SKM-1 treated with dmso at 0.1 percent for 144 hours (cell line): ENCODE results near the gene OR8G5.
A peak's percentile ranks its signal among the peaks of the same experiment; 100 is the strongest.
"Not testable (repeated sequence)": the region's sequence is repeated elsewhere in the genome, so short reads cannot be mapped to it uniquely, and the experiment has no call there.

Source experiments
- DNase-seq: peaks from one replicate; lab custom pipeline; 2025; ENCODE audit not compliant: unreplicated experiment; lab: John Stamatoyannopoulos, UW

OR8G5 gene, protein sequence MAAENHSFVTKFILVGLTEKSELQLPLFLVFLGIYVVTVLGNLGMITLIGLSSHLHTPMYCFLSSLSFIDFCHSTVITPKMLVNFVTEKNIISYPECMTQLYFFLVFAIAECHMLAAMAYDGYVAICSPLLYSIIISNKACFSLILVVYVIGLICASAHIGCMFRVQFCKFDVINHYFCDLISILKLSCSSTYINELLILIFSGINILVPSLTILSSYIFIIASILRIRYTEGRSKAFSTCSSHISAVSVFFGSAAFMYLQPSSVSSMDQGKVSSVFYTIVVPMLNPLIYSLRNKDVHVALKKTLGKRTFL

DNA sequence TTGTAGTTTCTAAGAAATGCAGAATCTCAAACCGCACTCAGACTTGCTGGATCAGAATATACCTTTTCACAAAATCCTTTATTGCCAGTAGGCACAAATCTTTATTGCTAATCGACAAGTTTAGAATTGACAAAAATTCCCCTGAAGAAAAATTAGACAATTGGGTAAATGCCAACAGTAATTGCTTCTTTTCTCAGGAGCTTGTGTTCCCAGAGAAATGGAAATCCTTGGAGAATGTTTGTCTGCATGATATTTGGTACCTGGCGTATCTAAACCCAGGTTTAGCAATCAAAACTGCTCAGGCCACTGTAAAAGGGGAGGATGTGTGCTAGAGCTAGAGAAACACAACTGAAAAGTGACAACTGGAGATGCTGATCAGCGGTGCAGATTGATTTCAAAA, at the start of gene OR8G5:
Gene OR8G5 (plus strand): TSS at position 301 of the 400 bp plus-strand sequence. CDS start 8,556 bp downstream, outside the sequence.
- no peak for DNase-seq

DNA sequence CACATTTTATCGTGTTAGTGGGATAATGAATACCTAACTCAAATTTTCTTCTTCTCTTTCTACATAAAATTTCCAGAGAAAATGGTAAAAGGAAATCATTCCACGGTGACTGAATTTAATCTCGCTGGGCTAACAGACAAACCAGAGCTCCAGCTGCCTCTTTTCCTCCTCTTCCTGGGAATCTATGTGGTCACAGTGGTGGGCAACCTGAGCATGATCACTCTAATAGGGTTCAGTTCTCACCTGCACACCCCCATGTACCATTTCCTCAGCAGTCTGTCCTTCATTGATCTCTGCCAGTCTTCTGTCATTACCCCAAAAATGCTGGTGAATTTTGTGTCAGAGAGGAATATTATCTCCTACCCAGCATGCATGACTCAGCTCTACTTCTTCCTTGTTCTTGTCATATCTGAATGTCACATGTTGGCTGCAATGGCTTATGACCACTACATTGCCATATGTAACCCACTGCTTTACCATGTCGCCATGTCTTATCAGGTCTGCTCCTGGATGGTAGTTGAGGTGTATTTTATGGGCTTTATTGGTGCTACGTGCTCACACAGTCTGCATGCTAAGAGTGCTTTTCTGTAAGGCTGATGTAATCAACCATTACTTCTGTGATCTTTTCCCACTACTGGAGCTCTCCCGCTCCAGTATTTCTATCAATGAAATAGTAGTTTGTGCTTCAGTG, 48.9 kb upstream of the OR8G5 start:
- no peak for DNase-seq

DNA sequence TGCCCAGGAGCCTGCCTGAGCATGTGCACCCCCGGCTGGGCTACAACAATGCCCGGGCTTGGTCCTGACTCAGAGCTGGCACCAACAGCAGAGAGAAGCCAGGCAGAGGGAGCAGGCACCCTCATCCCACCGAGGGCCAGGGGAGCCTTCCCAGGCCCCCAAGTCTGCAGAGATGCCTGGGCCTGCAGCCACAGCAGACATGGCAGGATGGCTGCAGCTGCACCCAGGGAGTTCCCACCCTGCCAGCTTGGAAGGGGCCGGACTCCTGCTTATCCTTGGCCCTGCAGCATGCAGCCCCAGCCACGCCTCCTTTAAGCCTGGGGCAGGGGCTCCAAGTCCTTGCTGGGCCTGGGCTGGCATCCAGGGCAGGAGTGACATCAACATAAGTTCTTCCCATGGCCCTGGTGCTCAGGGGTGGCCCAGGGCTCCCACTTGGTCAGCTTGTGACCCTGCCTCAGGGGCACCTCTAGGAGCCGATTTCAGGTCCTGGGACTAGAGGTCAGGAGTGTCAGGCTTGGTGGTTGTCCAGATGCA, 46.3 kb upstream of the OR8G5 start:
- no peak for DNase-seq

DNA sequence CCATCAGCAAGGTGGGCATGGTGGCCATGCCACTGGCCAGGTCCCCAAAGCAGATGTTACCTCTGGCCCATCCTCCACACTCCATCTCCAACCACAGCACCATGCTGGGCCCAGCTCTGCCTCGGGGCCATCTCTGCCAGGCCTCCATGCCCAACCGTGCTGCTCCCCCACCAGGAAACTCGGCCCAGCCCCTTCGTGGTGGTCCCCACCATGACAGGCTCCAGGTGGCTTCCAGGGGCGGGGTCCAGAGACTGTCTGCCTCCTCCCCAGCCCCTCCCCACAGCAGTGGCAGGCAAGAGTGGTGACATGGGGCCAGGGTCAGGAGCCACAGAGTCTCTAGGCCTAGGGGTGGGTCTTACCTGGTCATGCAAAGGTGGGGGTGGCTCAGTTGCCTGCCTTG, 45.8 kb upstream of the OR8G5 start:
- no peak for DNase-seq

DNA sequence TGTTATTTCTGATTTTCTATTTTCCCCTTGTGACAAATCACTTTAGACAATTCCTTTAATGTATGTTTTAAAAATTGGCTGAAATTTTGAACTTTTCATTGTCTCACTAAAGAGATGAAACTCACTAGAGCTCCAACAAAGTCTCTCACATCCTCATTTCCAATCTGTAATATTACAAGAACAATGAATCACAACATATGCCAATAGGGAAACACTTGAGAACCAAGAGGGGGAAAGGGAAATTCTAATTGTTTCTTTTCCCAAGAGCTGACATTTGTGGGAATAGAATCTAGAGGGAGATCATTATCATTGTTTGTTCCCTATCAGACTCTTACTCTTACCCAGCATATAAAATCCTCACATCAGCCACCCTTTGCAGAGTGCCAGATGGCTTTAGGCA, 44.9 kb upstream of the OR8G5 start:
- no peak for DNase-seq

DNA sequence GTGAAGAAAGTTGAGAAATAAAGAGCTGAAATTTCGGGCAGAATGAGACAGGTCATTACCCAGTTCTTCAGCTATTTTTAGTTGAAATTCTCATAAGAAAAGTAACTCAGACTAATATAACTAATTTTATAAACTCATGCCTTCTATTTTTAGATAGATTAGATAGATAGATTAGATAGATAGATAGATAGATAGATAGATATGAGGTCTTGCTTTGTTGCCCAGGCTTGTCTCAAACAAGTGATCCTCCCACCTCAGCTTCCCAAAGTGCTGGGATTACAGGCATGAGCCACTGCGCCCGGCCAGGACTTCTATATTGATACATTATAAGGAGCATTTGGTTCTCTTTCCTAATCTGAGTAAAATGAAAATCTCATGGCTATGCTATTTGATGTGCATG, 42.1 kb upstream of the OR8G5 start:
- no peak for DNase-seq

DNA sequence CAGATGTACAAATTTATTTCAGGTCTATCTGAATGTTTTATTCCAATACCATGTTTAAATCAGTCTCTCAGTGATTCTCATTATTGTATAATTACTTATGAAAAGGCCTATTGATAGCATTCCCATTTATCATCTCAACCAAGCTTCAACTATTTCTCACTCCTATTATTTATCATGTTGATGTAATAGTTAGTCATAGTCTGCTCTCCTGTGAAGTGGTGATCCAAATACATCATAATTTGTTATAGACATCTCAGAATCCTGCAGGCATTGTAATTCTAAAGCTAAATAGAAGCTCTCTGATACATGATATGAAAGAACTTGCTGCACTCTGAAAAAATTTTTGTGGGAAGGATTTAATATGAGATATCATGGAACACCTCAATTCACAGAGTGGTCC, 37.0 kb upstream of the OR8G5 start:
- no peak for DNase-seq

DNA sequence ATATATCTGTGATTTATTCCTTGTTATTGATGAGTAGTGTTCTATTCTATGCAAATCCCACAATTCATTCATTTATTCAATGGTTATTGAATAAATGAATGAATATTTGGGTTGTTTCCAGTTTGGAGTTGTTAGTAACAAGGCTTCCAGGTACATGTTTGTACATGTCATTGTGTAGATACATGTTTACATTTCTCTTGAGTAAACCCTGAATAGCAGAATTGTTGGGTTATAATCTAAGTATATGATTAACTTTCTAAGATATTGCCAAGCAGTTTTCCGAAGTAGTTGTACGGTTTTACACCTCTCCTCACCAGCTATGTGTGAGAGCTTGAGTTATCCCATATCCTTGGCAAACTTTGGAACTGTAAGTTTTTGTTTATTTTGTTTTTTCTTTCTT, 33.8 kb upstream of the OR8G5 start:
- DNase-seq = no peak

DNA sequence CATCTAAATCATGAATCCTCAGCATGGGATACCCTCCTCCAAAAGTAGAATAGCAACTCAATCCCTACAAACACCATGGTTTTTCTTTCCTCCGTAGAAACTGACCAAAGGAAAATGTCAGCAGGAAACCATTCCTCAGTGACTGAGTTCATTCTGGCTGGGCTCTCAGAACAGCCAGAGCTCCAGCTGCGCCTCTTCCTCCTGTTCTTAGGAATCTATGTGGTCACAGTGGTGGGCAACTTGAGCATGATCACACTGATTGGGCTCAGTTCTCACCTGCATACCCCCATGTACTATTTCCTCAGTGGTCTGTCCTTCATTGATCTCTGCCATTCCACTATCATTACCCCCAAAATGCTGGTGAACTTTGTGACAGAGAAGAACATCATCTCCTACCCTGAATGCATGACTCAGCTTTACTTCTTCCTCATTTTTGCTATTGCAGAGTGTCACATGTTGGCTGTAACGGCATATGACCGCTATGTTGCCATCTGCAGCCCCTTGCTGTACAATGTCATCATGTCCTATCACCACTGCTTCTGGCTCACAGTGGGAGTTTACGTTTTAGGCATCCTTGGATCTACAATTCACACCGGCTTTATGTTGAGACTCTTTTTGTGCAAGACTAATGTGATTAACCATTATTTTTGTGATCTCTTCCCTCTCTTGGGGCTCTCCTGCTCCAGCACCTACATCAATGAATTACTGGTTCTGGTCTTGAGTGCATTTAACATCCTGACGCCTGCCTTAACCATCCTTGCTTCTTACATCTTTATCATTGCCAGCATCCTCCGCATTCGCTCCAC, 31.4 kb upstream of the OR8G5 start:
- peak; percentile 74 for DNase-seq

DNA sequence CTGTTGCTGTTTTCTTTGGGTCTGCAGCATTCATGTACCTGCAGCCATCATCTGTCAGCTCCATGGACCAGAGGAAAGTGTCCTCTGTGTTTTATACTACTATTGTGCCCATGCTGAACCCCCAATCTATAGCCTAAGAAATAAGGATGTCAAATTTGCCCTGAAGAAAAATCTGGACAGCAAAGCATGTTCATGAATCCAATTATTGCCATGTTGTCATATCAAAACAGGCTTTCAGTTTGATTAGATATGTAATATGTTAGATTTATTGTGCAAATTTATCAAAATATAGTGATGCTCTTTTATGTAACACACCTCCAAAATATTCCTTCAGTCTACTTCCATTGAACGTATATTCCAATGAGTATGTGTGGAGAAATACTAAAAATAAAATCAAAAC, 30.7 kb upstream of the OR8G5 start:
- no peak for DNase-seq

DNA sequence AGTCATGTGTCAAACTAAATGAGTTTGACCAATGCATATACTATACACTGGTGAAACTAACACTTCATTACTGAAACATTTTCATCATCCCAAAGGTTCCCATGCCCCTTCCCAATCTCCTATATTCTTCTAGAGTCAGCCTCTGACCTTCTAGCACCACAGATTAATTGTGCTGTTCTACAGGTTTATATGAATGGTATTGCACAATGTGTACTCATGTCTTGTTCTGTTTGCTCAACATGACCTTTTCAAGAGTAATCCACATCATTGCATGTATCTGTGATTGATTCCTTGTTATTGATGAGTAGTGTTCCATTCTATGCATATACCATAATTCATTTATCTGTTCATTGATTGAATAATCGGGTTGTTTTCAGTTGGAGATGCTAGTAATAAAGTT, 22.8 kb upstream of the OR8G5 start:
- no peak for DNase-seq

DNA sequence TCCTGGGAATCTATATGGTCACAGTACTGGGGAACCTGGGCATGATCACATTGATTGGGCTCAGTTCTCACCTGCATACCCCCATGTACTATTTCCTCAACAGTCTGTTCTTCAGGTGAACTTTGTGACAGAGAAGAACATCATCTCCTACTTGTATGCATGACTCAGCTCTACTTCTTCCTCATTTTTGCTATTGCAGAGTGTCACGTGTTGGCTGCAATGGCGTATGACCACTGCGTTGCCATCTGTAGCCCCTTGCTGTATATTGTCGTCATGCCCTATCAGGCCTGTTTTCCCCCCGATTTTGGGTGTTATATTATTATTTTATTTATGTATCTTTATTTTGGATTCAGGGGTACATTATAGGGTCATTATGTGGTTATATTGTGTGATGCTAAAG, 17.7 kb upstream of the OR8G5 start:
- DNase-seq = no peak

DNA sequence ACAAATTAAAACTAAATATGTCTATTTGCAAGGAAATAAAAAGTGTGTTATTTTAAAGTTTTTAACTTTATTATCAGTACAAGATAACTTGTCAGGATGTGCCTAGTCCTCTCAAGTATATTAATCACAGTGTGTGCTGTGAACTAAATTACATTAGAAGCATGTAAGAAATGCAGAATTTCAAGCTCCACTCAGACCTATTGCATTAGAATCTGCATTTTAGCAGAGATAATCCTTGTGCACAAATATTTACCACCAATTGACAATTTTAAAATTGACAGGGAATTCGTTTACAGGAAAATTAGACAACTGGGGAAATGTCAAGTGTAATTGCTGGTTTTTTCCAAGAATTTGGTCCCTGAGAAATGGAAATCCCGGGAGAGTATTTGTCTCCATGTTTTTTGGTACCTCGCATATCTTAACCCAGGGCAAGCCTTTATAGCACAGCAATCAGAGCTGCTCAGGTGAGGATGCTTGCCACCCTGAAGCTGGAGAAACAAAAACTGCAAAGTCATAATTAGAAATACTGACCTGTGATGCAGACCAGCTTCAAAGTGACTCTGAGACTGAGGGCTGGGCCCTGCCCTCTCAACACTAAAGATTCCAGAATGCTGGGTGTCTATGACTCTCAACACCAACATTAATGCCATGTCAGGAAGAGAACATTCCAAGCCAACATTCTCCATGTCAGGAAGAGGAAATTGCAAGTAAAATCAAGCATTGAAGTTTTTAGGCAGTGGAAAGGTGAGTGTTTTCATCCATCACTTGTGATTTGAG, 15.4 kb upstream of the OR8G5 start, which contains the start of gene OR8G1:
Gene OR8G1 (plus strand): TSS at position 475 of the 777 bp plus-strand sequence. CDS start 8,581 bp downstream, outside the sequence.
- DNase-seq = no peak

DNA sequence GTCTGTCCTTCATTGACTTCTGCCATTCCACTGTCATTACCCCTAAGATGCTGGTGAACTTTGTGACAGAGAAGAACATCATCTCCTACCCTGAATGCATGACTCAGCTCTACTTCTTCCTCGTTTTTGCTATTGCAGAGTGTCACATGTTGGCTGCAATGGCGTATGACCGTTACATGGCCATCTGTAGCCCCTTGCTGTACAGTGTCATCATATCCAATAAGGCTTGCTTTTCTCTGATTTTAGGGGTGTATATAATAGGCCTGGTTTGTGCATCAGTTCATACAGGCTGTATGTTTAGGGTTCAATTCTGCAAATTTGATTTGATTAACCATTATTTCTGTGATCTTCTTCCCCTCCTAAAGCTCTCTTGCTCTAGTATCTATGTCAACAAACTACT, 6.3 kb upstream of the OR8G5 start:
- DNase-seq = not testable (repeated sequence)

DNA sequence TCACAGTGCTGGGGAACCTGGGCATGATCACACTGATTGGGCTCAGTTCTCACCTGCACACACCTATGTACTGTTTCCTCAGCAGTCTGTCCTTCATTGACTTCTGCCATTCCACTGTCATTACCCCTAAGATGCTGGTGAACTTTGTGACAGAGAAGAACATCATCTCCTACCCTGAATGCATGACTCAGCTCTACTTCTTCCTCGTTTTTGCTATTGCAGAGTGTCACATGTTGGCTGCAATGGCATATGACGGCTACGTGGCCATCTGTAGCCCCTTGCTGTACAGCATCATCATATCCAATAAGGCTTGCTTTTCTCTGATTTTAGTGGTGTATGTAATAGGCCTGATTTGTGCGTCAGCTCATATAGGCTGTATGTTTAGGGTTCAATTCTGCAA, 8.9 kb downstream of the OR8G5 start:
- not testable (repeated sequence) for DNase-seq

DNA sequence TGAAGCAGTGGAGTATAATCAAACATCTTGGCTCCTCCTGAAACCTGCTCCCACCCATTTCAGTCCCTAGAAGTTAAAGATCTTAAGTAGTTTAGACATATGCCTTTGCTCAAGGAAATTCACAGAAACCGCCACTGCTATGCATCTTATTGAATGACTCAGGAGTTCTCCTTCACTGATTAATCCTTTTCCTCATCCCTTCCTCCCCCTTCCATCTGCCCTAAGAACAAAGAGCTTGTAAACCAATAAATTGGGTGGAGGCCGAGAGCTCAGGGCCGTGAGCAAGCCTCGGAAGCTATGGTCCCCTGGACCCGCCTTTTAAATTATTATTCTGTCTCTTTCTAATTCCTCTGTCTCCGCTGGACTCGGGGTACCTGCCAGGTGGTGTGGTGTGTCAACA, 14.7 kb downstream of the OR8G5 start:
- DNase-seq = not testable (repeated sequence)

DNA sequence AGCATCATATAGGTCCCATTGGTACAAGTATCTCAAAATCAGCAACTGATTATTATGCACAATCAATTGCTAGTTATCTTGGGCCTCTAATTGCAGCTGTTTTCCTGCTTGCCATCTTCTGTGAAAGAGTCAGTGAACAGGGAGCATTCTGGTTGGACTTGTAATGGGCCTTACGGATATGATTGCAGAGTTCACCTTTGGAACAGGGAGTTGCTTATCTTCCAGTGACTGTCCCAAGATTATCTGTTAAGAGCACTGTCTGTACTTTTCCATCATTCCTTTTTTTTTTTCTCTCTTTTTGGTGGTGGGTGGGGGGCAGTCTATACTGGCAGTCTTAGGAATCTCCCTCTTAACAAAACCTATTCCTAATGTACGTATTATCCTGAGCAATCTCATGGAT, 17.8 kb downstream of the OR8G5 start:
- DNase-seq = no peak

DNA sequence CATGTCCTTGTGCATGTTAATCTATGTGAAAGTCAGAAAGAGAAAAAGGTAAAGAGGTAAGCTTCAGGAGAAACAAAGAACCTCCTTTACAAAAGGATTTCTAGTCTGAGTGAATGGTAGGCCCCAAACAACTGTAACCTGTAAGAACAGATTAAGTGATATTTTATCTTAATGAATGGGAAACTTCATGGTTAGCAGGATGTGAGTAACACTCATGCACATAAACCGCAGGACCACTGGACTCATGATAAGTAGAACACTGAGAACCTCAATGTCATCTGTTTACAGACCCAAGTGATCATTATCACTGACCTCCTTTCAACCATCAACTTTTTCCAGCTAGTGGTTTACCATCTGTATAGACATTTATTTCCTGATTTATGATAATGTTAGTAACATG, 19.9 kb downstream of the OR8G5 start:
- no peak for DNase-seq

DNA sequence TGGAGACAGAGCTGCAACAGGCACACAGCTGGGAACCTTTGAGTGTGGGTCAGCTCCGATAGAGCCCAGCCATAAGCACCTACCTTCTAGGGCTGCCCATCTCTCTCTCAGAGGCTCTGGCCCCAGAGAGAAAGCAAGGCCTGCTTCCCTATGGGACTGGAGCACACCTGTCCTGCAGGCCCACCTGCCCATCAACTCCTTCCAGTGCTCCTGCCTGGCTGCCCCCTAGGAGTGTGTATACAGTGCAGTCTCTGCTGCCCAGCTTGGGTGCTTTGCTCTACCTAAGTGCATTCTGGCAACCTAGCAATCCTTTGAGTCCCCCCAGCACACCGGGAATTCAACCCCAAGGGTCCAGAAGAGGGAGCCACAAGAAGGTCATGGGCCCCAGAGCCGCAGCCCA, 21.0 kb downstream of the OR8G5 start:
- DNase-seq = no peak

DNA sequence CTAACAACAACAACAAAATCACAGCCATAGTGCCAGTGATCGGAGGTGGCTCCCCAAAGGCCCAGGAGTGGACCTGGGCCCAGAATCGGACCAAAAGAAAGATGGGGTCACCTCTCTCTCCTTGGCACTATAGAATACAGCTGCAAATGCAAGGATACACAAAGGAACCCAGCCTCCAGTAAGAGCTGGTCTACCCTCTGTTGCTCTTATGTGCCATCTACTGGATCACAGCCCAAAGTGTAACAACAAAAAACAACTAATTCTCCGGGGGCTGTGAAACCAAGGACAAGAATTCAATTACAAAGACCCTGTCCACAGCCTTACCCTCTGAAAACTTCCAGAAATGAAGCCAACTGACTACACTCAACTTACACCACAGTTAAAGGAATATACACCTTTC, 21.6 kb downstream of the OR8G5 start:
- no peak for DNase-seq

DNA sequence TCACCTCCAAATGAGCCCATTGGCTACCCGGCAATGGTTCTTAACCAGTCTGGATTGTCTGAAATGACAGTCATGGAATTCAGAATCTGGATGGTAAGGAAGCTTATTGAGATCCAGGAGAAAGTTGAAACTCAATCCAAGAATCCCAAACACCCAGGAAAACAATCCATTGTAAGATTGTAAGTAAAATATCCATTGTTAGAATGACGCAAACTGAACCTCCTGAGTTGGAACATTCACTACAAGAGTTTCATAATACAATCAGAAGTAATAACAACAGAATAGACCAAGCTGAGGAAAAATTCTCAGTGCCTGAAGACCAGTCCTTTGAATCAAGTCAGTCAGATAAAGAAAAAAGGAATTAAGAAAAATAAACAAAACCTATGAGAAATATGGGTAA, 22.1 kb downstream of the OR8G5 start:
- no peak for DNase-seq
